Renal cortical epithelial cell (primary cell): ENCODE data around the gene TRIM38. TPM values are rescaled to one million over a fixed set of nuclear protein-coding genes. Genes with fewer than 3 reads are reported as not detected.
A peak's percentile ranks its signal among the peaks of the same experiment; 100 is the strongest.
"Not testable (repeated sequence)": the region's sequence is repeated elsewhere in the genome, so short reads cannot be mapped to it uniquely, and the experiment has no call there.

Source experiments
- DNase-seq: peaks from one replicate; pipeline ENCODE4 v3.0.0-alpha.2; 2011; ENCODE audit warnings: low read depth
- total RNA-seq: library from RNA; depleted of rRNA; stranded (reverse); fragments of >200 nt; gene quantifications from 2 replicates; pipeline ENCODE4 v1.2.3, GENCODE V29; 2014

TRIM38 gene
- total RNA-seq, 1 donor from 2014 or later, result 28.5 TPM

- DNase-seq, result peak; percentile 82
Observed at GRCh38 chr6:25942561-25943147, 19.9 kb upstream of the TRIM38 start.

GRCh38 chr6:25943887-25944286, 18.7 kb upstream of the TRIM38 start:
- no peak for DNase-seq

GRCh38 chr6:25944688-25945574, 17.7 kb upstream of the TRIM38 start:
- DNase-seq, result no peak

- DNase-seq, result not testable (repeated sequence)
Observed at GRCh38 chr6:25945738-25946137, 16.9 kb upstream of the TRIM38 start.

DNA sequence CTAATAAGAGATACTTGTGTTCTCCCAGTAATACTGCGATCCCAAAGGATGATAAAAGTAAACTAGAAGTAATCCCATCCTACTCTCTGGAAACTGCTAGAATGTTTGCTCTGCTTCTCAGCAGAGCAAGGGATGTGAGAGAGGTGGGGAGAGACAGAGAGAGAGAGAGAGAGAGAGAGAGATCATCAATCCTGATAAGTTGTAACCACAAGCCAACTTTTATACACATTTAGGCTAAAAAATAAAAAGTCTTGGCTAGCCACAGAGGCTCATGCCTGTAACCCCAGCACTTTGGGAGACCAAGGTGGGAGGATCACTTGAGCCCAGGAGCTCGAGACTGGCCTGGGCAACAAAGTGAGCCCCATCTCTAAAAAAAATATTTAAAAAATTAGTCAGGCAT, 16.0 kb upstream of the TRIM38 start:
- DNase-seq, result no peak

- not testable (repeated sequence) for DNase-seq
Observed at GRCh38 chr6:25947492-25947891, 15.1 kb upstream of the TRIM38 start.

GRCh38 chr6:25949695-25950094, 12.9 kb upstream of the TRIM38 start:
- no peak for DNase-seq

DNA sequence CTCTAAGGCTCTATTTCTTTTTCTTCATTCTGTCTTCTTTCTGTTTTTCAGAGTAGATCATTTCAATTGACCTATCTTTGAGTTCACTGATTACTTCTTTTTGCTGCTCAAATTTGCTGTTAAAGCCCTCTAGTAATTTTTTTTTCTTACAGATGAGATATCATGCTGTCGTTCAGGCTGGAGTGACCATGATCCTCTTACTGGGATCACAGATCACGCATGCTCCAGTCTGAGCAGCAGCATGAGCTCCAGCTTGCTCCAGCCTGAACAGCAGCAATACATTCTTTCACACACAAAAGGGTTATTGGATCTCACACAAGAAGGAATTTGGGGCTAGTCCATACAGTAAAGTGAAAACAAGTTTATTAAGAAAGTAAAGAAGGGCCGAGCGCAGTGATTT, 12.3 kb upstream of the TRIM38 start:
- no peak for DNase-seq

- DNase-seq, result no peak
Observed at GRCh38 chr6:25951296-25952032, 11.1 kb upstream of the TRIM38 start.

GRCh38 chr6:25952535-25952934, 10.1 kb upstream of the TRIM38 start:
- no peak for DNase-seq

- no peak for DNase-seq
Observed at GRCh38 chr6:25953733-25954132, 8.9 kb upstream of the TRIM38 start.

- no peak for DNase-seq
Observed at GRCh38 chr6:25954756-25955155, 7.8 kb upstream of the TRIM38 start.

DNA sequence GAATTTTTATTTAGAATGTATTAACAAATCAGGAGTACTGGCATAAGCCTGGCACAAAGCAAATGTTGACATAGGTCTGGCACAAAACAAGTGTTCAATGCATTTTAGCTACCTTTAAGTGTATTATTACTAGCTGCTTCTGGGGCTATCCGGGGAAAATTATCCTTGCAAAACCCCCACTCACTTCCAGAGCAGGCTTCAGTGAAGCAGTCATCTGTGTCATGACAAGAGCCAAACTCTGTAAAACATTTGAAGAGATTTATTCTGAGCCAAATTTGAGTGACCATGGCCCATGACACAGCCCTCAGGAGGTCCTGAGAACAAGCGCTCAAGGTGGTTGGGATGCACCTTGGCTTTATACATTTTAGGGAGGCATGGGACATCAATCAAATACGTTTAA, 6.4 kb upstream of the TRIM38 start:
- DNase-seq, result peak; percentile 59

GRCh38 chr6:25958700-25959162, 3.9 kb upstream of the TRIM38 start:
- DNase-seq, result no peak

DNA sequence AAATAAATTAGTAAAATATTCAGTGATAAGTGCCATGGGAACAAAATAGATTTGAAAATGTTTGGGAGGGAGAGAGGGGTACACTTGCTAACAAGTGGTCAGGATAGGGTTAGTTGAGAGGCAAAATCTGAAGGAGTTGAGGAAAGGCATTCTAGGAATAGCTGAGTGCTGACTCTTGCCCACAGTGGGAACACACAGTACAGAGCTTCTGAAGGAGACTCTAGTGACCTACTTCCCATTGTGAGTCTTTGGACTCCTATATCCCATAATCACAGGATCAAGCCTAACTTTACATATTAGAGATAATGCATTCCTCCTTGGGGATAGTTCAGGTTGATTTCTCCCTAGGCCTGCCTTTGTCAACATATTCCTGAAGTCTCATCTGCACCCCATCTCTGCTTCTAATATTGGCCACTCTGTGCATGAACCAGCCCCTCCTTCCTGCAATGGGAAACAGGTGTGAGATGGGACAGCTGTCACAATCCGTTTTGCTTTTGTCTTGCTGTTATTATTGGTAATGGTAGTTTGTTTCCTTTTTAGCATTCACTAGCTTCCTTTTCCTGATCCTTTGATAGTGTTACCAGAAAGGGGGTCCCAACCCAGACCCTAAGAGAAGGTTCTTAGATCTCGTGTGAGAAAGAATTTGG, 2.6 kb upstream of the TRIM38 start:
- peak; percentile 34 for DNase-seq

DNA sequence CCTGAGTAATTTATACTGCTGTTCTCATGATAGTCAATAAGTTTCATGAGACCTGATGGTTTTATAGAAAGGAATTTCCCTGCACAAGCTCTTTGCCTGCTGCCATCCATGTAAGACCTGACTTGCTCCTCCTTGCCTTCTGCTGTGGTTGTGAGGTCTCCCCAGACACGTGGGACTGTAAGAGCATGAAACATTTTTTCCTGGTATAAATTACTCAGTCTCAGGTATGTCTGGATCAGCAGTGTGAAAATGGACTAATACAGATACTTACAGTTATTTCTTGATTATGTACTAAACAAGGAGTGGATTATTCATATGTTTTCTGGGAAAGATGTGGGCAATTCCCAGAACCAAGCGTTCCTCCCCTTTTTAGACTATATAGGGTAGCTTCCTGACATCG, 1.9 kb upstream of the TRIM38 start:
- no peak for DNase-seq

DNA sequence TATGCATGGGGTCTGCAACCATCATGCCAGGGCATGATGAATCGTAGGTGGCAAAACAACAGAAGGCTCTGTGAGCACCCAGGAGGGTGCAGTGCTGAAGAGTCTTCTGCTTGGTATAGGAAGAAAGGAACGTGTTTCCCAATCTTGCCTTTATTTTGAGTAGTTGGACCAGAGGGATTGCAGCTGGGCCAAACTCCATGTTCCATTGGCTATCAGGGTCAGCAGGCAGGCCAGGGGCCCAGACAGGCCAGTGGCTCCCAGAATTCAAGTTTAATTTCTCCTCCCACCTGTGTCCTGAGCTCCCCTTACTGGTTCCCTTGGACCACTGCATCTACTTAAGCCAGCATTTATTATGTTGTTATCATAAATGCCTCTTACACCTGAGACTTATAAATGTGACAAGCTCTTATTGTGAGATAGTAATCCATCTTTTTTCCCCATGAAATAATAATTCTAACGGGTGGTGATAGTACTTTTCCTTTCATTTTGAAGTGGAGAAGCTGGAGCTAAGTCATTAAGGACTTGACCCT, 918 bp upstream of the TRIM38 start:
- no peak for DNase-seq

GRCh38 chr6:25963426-25964123, 973 bp downstream of the TRIM38 start:
- peak; percentile 28 for DNase-seq

GRCh38 chr6:25965058-25965457, 2.5 kb downstream of the TRIM38 start:
- DNase-seq, result no peak

GRCh38 chr6:25966711-25967110, 4.1 kb downstream of the TRIM38 start:
- no peak for DNase-seq

DNA sequence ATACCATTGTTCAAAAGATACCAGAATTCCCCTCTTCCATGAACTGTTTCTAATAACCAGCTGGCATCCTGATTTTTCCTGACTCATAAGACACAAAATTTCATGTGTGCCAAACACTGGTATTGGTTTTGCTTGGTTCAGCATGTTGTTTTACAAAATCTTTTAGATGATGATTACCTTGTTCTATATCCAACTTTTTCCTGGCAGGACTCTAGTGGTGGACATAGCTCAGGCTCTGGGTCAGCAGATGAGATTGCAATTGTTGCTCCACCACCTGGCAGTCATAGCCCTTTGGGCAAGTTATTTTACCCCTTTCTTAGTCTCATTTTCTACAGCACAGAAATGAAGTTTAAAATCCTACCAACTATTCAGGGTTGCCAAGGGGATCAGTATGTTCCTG, 6.2 kb downstream of the TRIM38 start:
- peak; percentile 36 for DNase-seq
